ENCODE results near the gene CELSR3. TPM values are rescaled to one million over a fixed set of nuclear protein-coding genes. Genes with fewer than 3 reads are reported as not detected.

The CELSR3 gene
- total RNA-seq, 1 donor, result 1.4 TPM

GRCh38 chr3:48678566-48679380, 16.1 kb upstream of the CELSR3 start:
- Histone ChIP-seq H3K36me3 (ENCODE audit: insufficient read depth, low read length) (peaks cover 43% of the 10 kb centered on the region), H3K9me3 (ENCODE audit: low read depth, low read length) (no peaks in the 10 kb centered on the region), H3K4me2 (ENCODE audit: insufficient read depth, low read length) (no peak overlapping the region), H3K4me3 (ENCODE audit: insufficient read depth, low read length) (no peak overlapping the region), H3K79me2 (ENCODE audit: insufficient read depth, low read length) (peaks cover 5% of the 10 kb centered on the region), H3K27ac (ENCODE audit: low read depth, low read length) (no peak overlapping the region), H2AFZ (ENCODE audit: low read length) (no peak overlapping the region), H3K27me3 (ENCODE audit: insufficient read depth, low read length) (no peaks in the 10 kb centered on the region), H4K20me1 (ENCODE audit: insufficient read depth, low read length) (peaks cover 7% of the 10 kb centered on the region), H3K4me1 (ENCODE audit: insufficient read depth, low read length) (peaks cover 11% of the 10 kb centered on the region)
- no peak for TF ChIP-seq CTCF (IDR thresholded peaks at IDR 0.05; ENCODE audit: extremely low read depth, low read depth, low read length)
- DNase-seq (ENCODE audit: insufficient read length, low spot score, missing footprints), result peak; percentile 19

- peak; percentile 88 for DNase-seq (ENCODE audit: insufficient read length, low spot score, missing footprints)
- H3K27ac ChIP-seq (ENCODE audit: low read depth, low read length), result no peak overlapping the region
Measured at GRCh38 chr3:48678056-48678455, 15.4 kb upstream of the CELSR3 start.

GRCh38 chr3:48674505-48674904, 11.8 kb upstream of the CELSR3 start:
- Histone ChIP-seq H3K79me2 (ENCODE audit: insufficient read depth, low read length) (no peaks in the 10 kb centered on the region), H3K27me3 (ENCODE audit: insufficient read depth, low read length) (no peaks in the 10 kb centered on the region), H3K4me1 (ENCODE audit: insufficient read depth, low read length) (peaks cover 4% of the 10 kb centered on the region), H3K4me2 (ENCODE audit: insufficient read depth, low read length) (no peak overlapping the region), H4K20me1 (ENCODE audit: insufficient read depth, low read length) (no peaks in the 10 kb centered on the region), H3K27ac (ENCODE audit: low read depth, low read length) (no peak overlapping the region), H3K9me3 (ENCODE audit: low read depth, low read length) (no peaks in the 10 kb centered on the region), H3K36me3 (ENCODE audit: insufficient read depth, low read length) (peaks cover 21% of the 10 kb centered on the region), H3K4me3 (ENCODE audit: insufficient read depth, low read length) (no peak overlapping the region), H2AFZ (ENCODE audit: low read length) (no peak overlapping the region)
- DNase-seq (ENCODE audit: insufficient read length, low spot score, missing footprints), result no peak
- no peak for TF ChIP-seq CTCF (IDR thresholded peaks at IDR 0.05; ENCODE audit: extremely low read depth, low read depth, low read length)

More at GRCh38 chr3:48678056-48678455, 15.4 kb upstream of the CELSR3 start:
- no peak overlapping the region for H3K4me2 ChIP-seq (ENCODE audit: insufficient read depth, low read length)
- TF ChIP-seq CTCF (IDR thresholded peaks at IDR 0.05; ENCODE audit: extremely low read depth, low read depth, low read length), result no peak
- H3K4me1 ChIP-seq (ENCODE audit: insufficient read depth, low read length), result peaks cover 4% of the 10 kb centered on the region
- no peak overlapping the region for H3K4me3 ChIP-seq (ENCODE audit: insufficient read depth, low read length)
- peaks cover 3% of the 10 kb centered on the region for H4K20me1 ChIP-seq (ENCODE audit: insufficient read depth, low read length)
- peaks cover 40% of the 10 kb centered on the region for H3K36me3 ChIP-seq (ENCODE audit: insufficient read depth, low read length)
- no peaks in the 10 kb centered on the region for H3K79me2 ChIP-seq (ENCODE audit: insufficient read depth, low read length)
- H3K27me3 ChIP-seq (ENCODE audit: insufficient read depth, low read length), result no peaks in the 10 kb centered on the region
- no peaks in the 10 kb centered on the region for H3K9me3 ChIP-seq (ENCODE audit: low read depth, low read length)
- no peak overlapping the region for H2AFZ ChIP-seq (ENCODE audit: low read length)

GRCh38 chr3:48672522-48672921, 9.8 kb upstream of the CELSR3 start:
- peak; percentile 6 for DNase-seq (ENCODE audit: insufficient read length, low spot score, missing footprints)
- no peak overlapping the region for H3K4me3 ChIP-seq (ENCODE audit: insufficient read depth, low read length)
- H3K27ac ChIP-seq (ENCODE audit: low read depth, low read length), result no peak overlapping the region
- no peaks in the 10 kb centered on the region for H3K27me3 ChIP-seq (ENCODE audit: insufficient read depth, low read length)
- no peak for TF ChIP-seq CTCF (IDR thresholded peaks at IDR 0.05; ENCODE audit: extremely low read depth, low read depth, low read length)
- H3K4me2 ChIP-seq (ENCODE audit: insufficient read depth, low read length), result no peak overlapping the region
- no peaks in the 10 kb centered on the region for H3K9me3 ChIP-seq (ENCODE audit: low read depth, low read length)
- no peaks in the 10 kb centered on the region for H3K79me2 ChIP-seq (ENCODE audit: insufficient read depth, low read length)
- H3K4me1 ChIP-seq (ENCODE audit: insufficient read depth, low read length), result no peaks in the 10 kb centered on the region
- H2AFZ ChIP-seq (ENCODE audit: low read length), result no peak overlapping the region
- H3K36me3 ChIP-seq (ENCODE audit: insufficient read depth, low read length), result peaks cover 11% of the 10 kb centered on the region
- no peaks in the 10 kb centered on the region for H4K20me1 ChIP-seq (ENCODE audit: insufficient read depth, low read length)
